OCI-LY1 (cell line): ENCODE data around the gene MAD1L1.

ENCODE experiments used
- CTCF ChIP-seq: fragments of 200-600 bp; sonication (generic), shearing (Covaris generic); IDR thresholded peaks from 2 replicates; pipeline ENCODE4 v1.5.1; 2017; ENCODE audit warnings: mild to moderate bottlenecking, antibody characterized with exemption, low read length, moderate library complexity, mixed read lengths
- EZH2 ChIP-seq: fragments of 200-600 bp; sonication (generic), shearing (Covaris generic); IDR thresholded peaks from 2 replicates; pipeline ENCODE4 v1.8.0; 2017; ENCODE audit warnings: borderline replicate concordance, mixed run types, mild to moderate bottlenecking, antibody characterized with exemption, low read length, moderate library complexity, mixed read lengths

- TF ChIP-seq CTCF (no peak), EZH2 (no peak)
Observed at GRCh38 chr7:1944619-1945210, 288.0 kb downstream of the MAD1L1 start.
